ENCODE data around the gene MAP3K6.

MAP3K6 gene

GRCh38 chr1:27357281-27358037 lies 9.3 kb downstream of the MAP3K6 start:
- DNase-seq (ENCODE audit: low read depth, low spot score) = no peak

- DNase-seq (ENCODE audit: low read depth, low spot score) = no peak
These were observed 10.0 kb downstream of the MAP3K6 start for GRCh38 chr1:27356619-27357280.

GRCh38 chr1:27356277-27356618 lies 10.5 kb downstream of the MAP3K6 start:
- DNase-seq (ENCODE audit: low read depth, low spot score) = no peak

GRCh38 chr1:27355683-27356082 lies 11.1 kb downstream of the MAP3K6 start:
- no peak for DNase-seq (ENCODE audit: low read depth, low spot score)

- no peak for DNase-seq (ENCODE audit: low read depth, low spot score)
These were observed 13.1 kb downstream of the MAP3K6 start for GRCh38 chr1:27353629-27354028.

- no peak for DNase-seq (ENCODE audit: low read depth, low spot score)
These were observed 13.6 kb downstream of the MAP3K6 start for GRCh38 chr1:27353166-27353565.

- no peak for DNase-seq (ENCODE audit: low read depth, low spot score)
These were observed 15.1 kb downstream of the MAP3K6 start for GRCh38 chr1:27351541-27352107.

- DNase-seq (ENCODE audit: low read depth, low spot score) = no peak
These were observed 15.9 kb downstream of the MAP3K6 start for GRCh38 chr1:27350663-27351540.

GRCh38 chr1:27349784-27350662 lies 16.7 kb downstream of the MAP3K6 start:
- DNase-seq (ENCODE audit: low read depth, low spot score) = no peak

GRCh38 chr1:27348861-27349783 lies 17.6 kb downstream of the MAP3K6 start:
- DNase-seq (ENCODE audit: low read depth, low spot score) = no peak

GRCh38 chr1:27346991-27347624 lies 19.7 kb downstream of the MAP3K6 start:
- DNase-seq (ENCODE audit: low read depth, low spot score) = no peak

GRCh38 chr1:27346357-27346756 lies 20.4 kb downstream of the MAP3K6 start:
- no peak for DNase-seq (ENCODE audit: low read depth, low spot score)

- no peak for DNase-seq (ENCODE audit: low read depth, low spot score)
These were observed 21.5 kb downstream of the MAP3K6 start for GRCh38 chr1:27345272-27345671.

- DNase-seq (ENCODE audit: low read depth, low spot score) = no peak
These were observed 23.1 kb downstream of the MAP3K6 start for GRCh38 chr1:27343639-27344025.

GRCh38 chr1:27342778-27343638 lies 23.8 kb downstream of the MAP3K6 start:
- no peak for DNase-seq (ENCODE audit: low read depth, low spot score)

- DNase-seq (ENCODE audit: low read depth, low spot score) = no peak
These were observed 24.4 kb downstream of the MAP3K6 start for GRCh38 chr1:27342391-27342777.

- DNase-seq (ENCODE audit: low read depth, low spot score) = no peak
These were observed 25.1 kb downstream of the MAP3K6 start, which contains the start of gene SYTL1 for GRCh38 chr1:27341525-27342252. Gene SYTL1 (plus strand): TSS chr1:27342022. CDS start chr1:27345335, 3,313 bp downstream.

GRCh38 chr1:27339213-27339612 lies 27.5 kb downstream of the MAP3K6 start:
- no peak for DNase-seq (ENCODE audit: low read depth, low spot score)

All from smooth muscle cell of the brain vasculature (primary cell).